ENCODE data around the gene ARPC4.

ARPC4 gene

GRCh38 chr3:9793161-9793781 lies 389 bp downstream of the ARPC4 start:
- DNase-seq, result no peak

GRCh38 chr3:9794400-9794799 lies 1.5 kb downstream of the ARPC4 start:
- no peak for DNase-seq

GRCh38 chr3:9795207-9795606 lies 2.3 kb downstream of the ARPC4 start:
- DNase-seq, result no peak

GRCh38 chr3:9797196-9797945 lies 4.5 kb downstream of the ARPC4 start:
- DNase-seq, result no peak

- DNase-seq, result no peak
Measured at GRCh38 chr3:9800529-9800928, 7.6 kb downstream of the ARPC4 start.

- DNase-seq, result no peak
Measured at GRCh38 chr3:9803494-9803893, 10.6 kb downstream of the ARPC4 start.

GRCh38 chr3:9804996-9805395 lies 12.1 kb downstream of the ARPC4 start:
- DNase-seq, result no peak

GRCh38 chr3:9806137-9806536 lies 13.3 kb downstream of the ARPC4 start:
- no peak for DNase-seq

GRCh38 chr3:9806688-9807589 lies 14.1 kb downstream of the ARPC4 start:
- no peak for DNase-seq

GRCh38 chr3:9807981-9808344 lies 15.1 kb downstream of the ARPC4 start:
- no peak for DNase-seq

GRCh38 chr3:9808345-9809037 lies 15.6 kb downstream of the ARPC4 start:
- peak; percentile 33 for DNase-seq

GRCh38 chr3:9809239-9809614 lies 16.3 kb downstream of the ARPC4 start:
- DNase-seq, result no peak

GRCh38 chr3:9809615-9810432 lies 16.9 kb downstream of the ARPC4 start, which contains the start of gene TTLL3:
Gene TTLL3, plus strand, starts transcription at chr3:9810262. Its CDS starts 400 bp downstream, at chr3:9810662.
- DNase-seq, result peak; percentile 47

- no peak for DNase-seq
Measured at GRCh38 chr3:9810433-9810770, 17.5 kb downstream of the ARPC4 start.

- no peak for DNase-seq
Measured at GRCh38 chr3:9810846-9811245, 18.0 kb downstream of the ARPC4 start.

GRCh38 chr3:9812870-9813483 lies 20.1 kb downstream of the ARPC4 start:
- DNase-seq, result no peak

- DNase-seq, result no peak
Measured at GRCh38 chr3:9815986-9816385, 23.1 kb downstream of the ARPC4 start.

- no peak for DNase-seq
Measured at GRCh38 chr3:9817436-9817835, 24.6 kb downstream of the ARPC4 start.

GRCh38 chr3:9818666-9819335 lies 25.9 kb downstream of the ARPC4 start:
- no peak for DNase-seq

- DNase-seq, result no peak
Measured at GRCh38 chr3:9820543-9820942, 27.7 kb downstream of the ARPC4 start.

GRCh38 chr3:9820946-9821345 lies 28.1 kb downstream of the ARPC4 start:
- DNase-seq, result no peak

Data from stimulated activated CD4-positive, alpha-beta T cell treated with anti-CD3 and anti-CD28 coated beads, Interleukin-12 subunit alpha, Interleukin-12 subunit beta, amount 100 ng/mL, for 4 hours (primary cell).